ENCODE measurements around the gene TTLL8. TPM values are rescaled to one million over a fixed set of nuclear protein-coding genes. Genes with fewer than 3 reads are reported as not detected.

The TTLL8 gene
- total and polyA plus RNA-seq, 2 of the 8 experiments (the other 6 are each of a cell fraction or from before 2014, with no cell fraction given), result not detected

GRCh38 chr22:50019316-50019715, 38.8 kb downstream of the TTLL8 start:
- Histone ChIP-seq H4K8ac (ENCODE audit: extremely low read depth, insufficient read depth, low read length) (no peak overlapping the region), H3K18ac (ENCODE audit: extremely low read depth, low read length) (no peak overlapping the region), H3K23me2 (ENCODE audit: low read depth, low read length) (peaks cover 7% of the 10 kb centered on the region; the same call in 1 of the 2 replicates), H3K4me3 (ENCODE audit: extremely low read depth in 1 of 4, insufficient read depth in 2 of 4, low read depth in 3 of 4, low read length in 4 of 4) (no peak overlapping the region), H2BK15ac (ENCODE audit: low read length) (no peak overlapping the region), H3K79me1 (ENCODE audit: low read depth, low read length) (no peaks in the 10 kb centered on the region), H2BK5ac (ENCODE audit: low read depth, low read length) (no peak overlapping the region), H3K14ac (ENCODE audit: insufficient read length) (no peak overlapping the region), H2BK120ac (replicated peaks; ENCODE audit: low read depth, low read length) (no peak overlapping the region), H2BK20ac (ENCODE audit: low read length) (no peak overlapping the region), H3K36me3 (ENCODE audit: control insufficient read depth in 2 of 4, insufficient read depth in 4 of 4, low read length in 3 of 4) (no peaks in the 10 kb centered on the region; a peak in 1 of 8 replicates), H3K27me3 (replicated peaks in 1 of 4; ENCODE audit: control insufficient read depth in 3 of 4, extremely low read depth in 1 of 4, insufficient read depth in 3 of 4, low read length in 3 of 4) (peaks cover 12 to 21% (median 17%) of the 10 kb centered on the region in 4 experiments), H3K79me2 (ENCODE audit: control insufficient read depth in 1 of 2, insufficient read depth in 2 of 2, low read length in 2 of 2) (no peaks in the 10 kb centered on the region), H2AK5ac (ENCODE audit: low read depth, low read length) (no peak overlapping the region), H2BK12ac (ENCODE audit: low read depth, low read length) (no peak overlapping the region), H3K4me2 (ENCODE audit: insufficient read depth in 1 of 2, low read depth in 2 of 2, low read length in 2 of 2) (no peak overlapping the region), H3K23ac (ENCODE audit: insufficient read length) (no peak overlapping the region), H3K56ac (replicated peaks; ENCODE audit: insufficient read length, low read depth, low read length) (no peak overlapping the region), H4K5ac (ENCODE audit: insufficient read length, low read depth, low read length) (no peak overlapping the region), H3K4ac (replicated peaks; ENCODE audit: insufficient read length, low read depth, low read length) (no peak overlapping the region), H4K91ac (replicated peaks; ENCODE audit: insufficient read length, low read length) (no peak overlapping the region), H3K9me3 (ENCODE audit: insufficient read depth in 2 of 2, low read depth in 1 of 2, low read length in 1 of 2) (peaks cover 0 to 12% of the 10 kb centered on the region in 2 experiments; a peak in 2 of 4 replicates), H3K27ac (ENCODE audit: low read depth, low read length) (no peak overlapping the region), H2AFZ (ENCODE audit: low read length) (no peak overlapping the region), H3K9ac (replicated peaks in 1 of 4; ENCODE audit: extremely low read depth in 1 of 4, low read depth in 3 of 4, low read length in 3 of 4) (no peak overlapping the region), H3K4me1 (replicated peaks in 1 of 4; ENCODE audit: control insufficient read depth in 3 of 4, insufficient read depth in 4 of 4, low read length in 3 of 4) (peaks cover 0 to 6% (median 5%) of the 10 kb centered on the region in 4 experiments; a peak in 5 of 7 replicates), H4K20me1 (replicated peaks in 1 of 2; ENCODE audit: control insufficient read depth in 1 of 2, insufficient read depth in 2 of 2, low read length in 2 of 2) (peaks cover 0 to 3% of the 10 kb centered on the region in 2 experiments)
- DNase-seq (ENCODE audit: low read depth in 1 of 2, low spot score in 2 of 2), result no peak
- CTCF ChIA-PET (ENCODE audit: partially characterized antibody), result interaction anchor here (1.1 kb wide), 1 partner anchor 114 kb away, joined by 4 read pairs; no protein-coding TSS in a partner anchor
- no peak for FAIRE-seq
- 52% methylated on average over 3 of the region's 3 CpGs; no CpG with 5 or more reads in 1 of the 2 experiments for WGBS, 2 experiments (ENCODE audit: extremely low coverage in 1 of 2, insufficient coverage in 1 of 2, insufficient read length in 1 of 2, insufficient replicate concordance in 2 of 2, low coverage in 1 of 2, low lambda C conversion rate in 2 of 2, missing lambda C conversion rate in 1 of 2)
- POLR2A ChIA-PET (ENCODE audit: partially characterized antibody), result interaction anchor here (1.7 kb wide), 1 partner anchor 11 kb away, joined by 4 read pairs; no protein-coding TSS in a partner anchor
- no peak for TF ChIP-seq POU5F1 (IDR thresholded peaks at IDR 0.05; ENCODE audit: low read depth, low read length)

Measured in H1 (cell line).